GM12801 (cell line): ENCODE measurements around the gene SLC12A3.

Source experiments
- CTCF ChIP-seq: IDR thresholded peaks from one replicate; pipeline ENCODE4 v1.5.1; 2011; ENCODE audit warnings: control low read depth; ENCODE audit not compliant: insufficient read length; ENCODE audit errors: extremely low read depth

SLC12A3 gene

GRCh38 chr16:56911771-56912571 is 47.0 kb downstream of the SLC12A3 start:
- TF ChIP-seq CTCF, result no peak

GRCh38 chr16:56912746-56913708 is 48.0 kb downstream of the SLC12A3 start:
- TF ChIP-seq CTCF, result no peak

- TF ChIP-seq CTCF, result no peak
These were observed 49.9 kb downstream of the SLC12A3 start for GRCh38 chr16:56914896-56915295.

- no peak for TF ChIP-seq CTCF
These were observed 50.5 kb downstream of the SLC12A3 start for GRCh38 chr16:56915336-56916119.

- no peak for TF ChIP-seq CTCF
These were observed 51.8 kb downstream of the SLC12A3 start for GRCh38 chr16:56916571-56917403.

- no peak for TF ChIP-seq CTCF
These were observed 53.5 kb downstream of the SLC12A3 start for GRCh38 chr16:56918467-56919012.
